ENCODE measurements around the gene CRTC1.
"Not testable (repeated sequence)": the region's sequence is repeated elsewhere in the genome, so short reads cannot be mapped to it uniquely, and the experiment has no call there.

The CRTC1 gene

GRCh38 chr19:18708452-18709231 is 25.2 kb downstream of the CRTC1 start:
- no peak for DNase-seq

GRCh38 chr19:18709546-18709945 is 26.1 kb downstream of the CRTC1 start:
- no peak for DNase-seq

DNA sequence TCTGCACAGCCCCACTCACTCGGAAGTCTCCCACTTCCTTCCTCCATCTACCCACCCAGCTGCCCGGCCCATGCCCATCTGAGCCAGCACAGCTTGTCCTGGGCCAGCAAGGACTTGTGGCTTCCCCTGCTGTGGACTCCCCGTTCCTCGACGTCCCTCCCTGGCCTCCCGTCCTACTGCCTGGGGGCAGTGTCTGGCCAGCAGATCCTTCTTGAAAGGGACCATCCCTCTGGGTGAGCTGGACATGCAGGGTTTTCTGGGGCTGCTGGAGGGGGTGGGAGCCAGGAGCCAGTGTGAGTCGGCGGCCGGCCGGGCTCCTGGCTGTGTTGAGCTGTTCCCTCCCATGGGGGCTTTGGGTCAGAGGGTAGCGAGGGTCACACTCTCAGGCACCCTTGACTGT is 26.7 kb downstream of the CRTC1 start:
- no peak for DNase-seq

- no peak for DNase-seq
These were observed 27.7 kb downstream of the CRTC1 start for GRCh38 chr19:18710996-18711751.

DNA sequence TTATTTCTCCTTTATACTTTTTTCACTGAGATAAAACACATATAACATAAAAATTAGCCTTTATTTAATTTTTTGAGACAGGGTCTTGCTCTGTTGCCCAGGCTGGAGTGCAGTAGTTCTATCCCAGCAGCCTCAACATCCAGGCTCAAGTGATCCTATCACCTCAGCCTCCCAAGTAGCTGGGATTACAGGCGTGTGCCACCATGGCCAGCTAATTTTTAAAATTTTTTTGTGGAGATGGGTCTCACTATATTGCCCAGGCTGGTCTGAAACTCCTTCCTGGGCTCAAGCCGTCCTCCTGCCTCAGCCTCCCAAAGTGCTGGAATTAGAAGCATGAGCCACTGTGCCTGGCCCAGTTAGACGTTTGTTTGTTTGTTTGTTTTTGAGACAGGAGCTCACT is 28.4 kb downstream of the CRTC1 start:
- no peak for DNase-seq

GRCh38 chr19:18712981-18713380 is 29.5 kb downstream of the CRTC1 start:
- no peak for DNase-seq

- DNase-seq, result no peak
These were observed 30.2 kb downstream of the CRTC1 start for GRCh38 chr19:18713550-18714117.

DNA sequence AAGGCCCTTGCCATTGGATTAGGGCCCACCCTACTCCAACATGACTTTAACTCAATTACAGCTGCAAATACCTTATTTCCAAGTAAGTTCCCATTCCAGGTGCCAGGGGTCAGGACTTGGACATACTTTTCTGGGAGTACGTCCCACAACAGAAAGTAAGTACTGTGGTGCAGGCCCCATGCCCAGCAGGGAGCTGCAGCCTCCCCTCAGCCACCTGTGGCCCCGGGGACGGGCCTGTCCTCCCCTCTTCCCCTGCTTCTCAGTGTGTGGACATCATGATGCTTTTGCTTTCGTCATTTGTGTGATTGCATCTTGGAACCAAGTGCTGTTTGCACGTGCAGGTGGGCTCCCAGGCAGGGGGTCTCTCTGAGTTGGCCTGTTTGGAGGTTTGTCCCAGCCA is 31.9 kb downstream of the CRTC1 start:
- no peak for DNase-seq

DNA sequence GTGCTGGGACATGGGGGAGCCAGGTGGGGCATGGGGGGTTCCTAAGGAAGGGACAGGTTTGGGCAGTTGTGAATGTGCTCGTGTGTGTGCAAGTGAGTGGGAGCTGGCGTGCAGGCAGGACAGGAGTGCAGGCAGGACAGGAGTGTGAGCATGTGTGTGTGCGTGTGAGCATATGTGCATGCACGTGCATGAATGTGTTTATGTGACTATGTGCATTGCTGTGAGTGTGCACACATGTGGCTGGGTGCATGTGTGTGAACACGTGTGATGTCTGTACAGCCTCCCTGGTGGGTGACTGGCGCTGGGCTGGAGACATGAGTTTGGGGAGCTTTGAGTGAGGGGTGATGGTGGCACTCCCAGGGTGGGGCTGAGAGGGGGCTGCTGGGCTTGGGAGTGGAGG is 33.4 kb downstream of the CRTC1 start:
- no peak for DNase-seq

GRCh38 chr19:18717601-18718000 is 34.1 kb downstream of the CRTC1 start:
- no peak for DNase-seq

DNA sequence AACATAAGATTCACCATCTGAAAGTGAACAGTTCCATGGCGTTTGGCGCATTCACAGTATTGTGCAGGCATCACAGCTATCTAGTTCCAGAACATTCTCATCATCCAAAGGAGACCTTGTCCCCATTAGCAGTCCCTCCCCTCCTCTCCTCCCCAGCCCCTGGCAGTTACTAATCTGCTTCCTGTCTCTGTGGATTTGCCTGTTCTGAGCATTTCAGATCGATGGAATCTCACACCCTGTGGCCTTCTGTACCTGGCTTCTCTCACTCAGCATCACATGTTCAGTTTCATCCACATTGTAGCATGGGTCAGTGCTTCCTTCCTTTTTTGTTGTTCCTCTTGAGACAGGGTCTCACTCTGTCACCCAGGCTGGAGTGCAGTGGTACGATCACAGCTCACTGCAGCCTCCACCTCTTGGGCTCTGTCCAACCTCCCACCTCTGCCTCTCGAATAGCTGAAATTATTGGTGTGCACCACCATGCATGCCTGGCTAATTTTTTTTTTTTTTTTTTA is 34.6 kb downstream of the CRTC1 start:
- no peak for DNase-seq

DNA sequence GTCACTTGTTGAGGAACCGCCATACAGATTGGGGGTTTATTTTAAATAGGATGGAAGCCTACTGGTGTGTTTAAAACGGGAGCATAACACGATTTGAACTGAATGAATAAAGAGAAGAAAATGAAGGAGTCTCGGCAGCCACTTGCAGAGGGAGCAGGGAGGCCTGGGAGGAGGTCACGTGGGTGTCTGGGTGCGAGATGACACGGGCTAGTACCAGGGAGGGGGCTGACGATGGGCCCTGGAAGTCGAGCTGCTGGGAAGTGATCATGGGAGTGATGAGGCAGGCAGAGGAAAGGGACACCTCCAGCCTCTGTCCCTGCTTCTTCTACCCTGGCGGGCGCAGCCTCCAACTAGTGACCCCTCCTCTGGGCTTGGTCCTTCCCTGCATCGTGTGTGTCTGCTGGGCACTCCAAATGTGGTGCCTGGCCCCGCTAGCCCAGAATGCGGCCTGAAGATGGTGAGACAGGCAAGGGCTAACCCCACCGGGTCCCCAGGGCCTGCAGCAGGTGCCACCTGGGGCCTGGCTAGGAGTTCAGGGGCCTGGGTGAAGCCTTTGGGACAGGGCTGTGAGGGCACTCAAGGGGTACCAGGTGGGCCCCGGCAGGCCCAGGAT is 35.5 kb downstream of the CRTC1 start:
- DNase-seq, result no peak

DNA sequence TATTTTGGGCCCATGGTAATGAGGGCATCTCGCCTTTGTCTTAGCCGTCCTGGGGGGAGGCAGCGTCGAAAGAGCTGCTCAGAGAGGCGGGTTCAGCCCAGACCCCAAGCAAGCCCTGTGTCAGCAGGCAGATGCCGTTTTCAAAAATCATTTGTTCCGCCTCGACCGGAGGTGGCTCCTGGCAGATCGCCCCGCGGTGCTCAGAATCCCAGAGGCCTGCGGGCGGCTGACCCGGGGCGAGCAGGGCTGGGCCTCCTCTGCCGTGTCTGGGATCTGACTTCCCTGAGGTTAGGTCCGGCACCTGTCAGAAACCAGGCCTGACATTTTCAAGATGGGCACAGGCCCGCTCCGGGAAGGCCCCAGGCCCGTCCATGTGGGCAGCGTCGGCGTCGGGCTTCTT is 36.1 kb downstream of the CRTC1 start:
- no peak for DNase-seq

DNA sequence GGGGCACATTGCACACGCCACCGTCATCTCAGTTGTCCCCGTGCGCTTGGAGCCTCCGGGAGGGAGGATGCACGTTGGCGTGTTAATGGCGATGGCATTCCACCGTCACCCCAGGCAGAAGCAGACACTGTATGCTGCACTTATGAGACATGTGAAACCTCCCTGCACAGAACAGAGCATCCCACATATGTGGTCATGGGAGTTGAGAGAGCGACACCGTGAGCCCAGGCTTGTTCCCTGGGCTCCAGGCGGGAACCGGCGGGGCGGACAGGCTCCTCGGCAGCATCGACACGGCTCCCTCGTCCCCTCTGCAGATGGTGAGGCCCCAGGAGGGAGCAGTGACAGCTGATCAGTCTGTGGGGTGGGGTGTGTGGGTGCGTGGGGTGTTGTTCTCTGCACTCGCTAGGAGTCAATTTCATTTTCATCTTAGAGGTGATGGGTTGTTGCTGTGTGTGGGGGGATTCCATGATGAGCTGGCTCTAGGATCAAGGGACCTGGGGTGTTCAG is 40.4 kb downstream of the CRTC1 start:
- no peak for DNase-seq

DNA sequence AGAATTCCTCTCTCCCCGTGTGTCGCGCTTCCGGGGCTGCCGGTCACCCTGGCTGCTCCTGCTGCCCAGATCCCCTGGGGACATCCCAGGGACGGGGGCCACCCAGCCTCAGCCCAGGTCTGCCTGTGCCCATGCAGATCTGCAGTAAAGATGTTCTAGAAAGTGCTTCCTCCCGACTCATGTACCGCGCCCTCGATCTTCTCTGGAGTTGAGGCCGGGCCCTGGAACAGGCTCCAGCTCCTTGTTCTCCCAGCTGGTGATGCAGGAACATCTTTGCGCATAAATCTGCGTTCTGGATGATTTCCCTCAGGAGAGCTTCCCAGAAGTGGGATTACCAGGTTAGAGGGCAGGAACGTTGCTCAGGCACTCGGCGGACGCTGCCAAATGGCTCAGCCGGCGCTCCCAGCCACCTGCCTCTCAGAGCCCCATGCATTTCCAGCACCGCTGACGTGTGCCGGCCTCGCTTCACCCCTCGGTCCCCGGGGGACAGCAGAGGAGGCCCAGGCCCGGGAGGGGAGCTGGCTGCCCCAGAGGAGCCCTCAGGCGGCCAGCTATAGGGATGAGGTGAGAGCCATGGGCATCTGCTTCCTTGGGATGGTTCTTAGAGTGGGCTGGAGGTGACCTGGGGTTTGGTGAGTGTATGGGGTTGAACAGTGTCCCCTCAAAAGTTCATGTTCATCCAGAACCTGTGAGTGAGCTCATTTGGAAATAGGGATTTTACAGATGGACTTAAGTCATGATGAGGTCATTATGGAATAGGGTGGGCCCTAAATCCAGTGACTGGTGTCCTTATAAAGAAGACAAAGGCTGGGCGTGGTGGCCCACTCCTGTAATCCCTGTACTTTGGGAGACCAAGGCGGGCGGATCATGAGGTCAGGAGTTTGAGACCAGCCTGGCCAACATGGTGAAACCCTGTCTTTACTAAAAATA is 42.6 kb downstream of the CRTC1 start:
- no peak for DNase-seq

GRCh38 chr19:18726846-18727245 is 43.4 kb downstream of the CRTC1 start:
- no peak for DNase-seq

DNA sequence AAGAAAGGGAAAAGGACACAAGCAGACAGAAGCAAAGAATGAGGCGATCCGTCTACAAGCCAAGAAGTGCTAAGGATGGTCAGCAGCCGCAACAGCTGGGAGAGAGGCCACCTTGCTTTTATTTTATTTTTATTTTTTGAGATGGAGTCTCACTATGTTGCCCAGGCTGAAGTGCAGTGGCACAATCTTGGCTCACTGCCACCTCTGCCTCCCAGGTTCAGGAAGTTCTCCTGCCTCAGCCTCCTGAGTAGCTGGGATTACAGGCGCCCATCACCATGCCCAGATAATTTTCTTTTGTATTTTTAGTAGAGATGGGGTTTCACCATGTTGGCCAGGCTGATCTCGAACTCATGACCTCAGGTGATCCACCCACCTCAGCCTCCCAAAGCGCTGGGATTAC is 44.1 kb downstream of the CRTC1 start:
- DNase-seq, result not testable (repeated sequence)

GRCh38 chr19:18729933-18730530 is 46.6 kb downstream of the CRTC1 start:
- no peak for DNase-seq

- DNase-seq, result no peak
These were observed 47.5 kb downstream of the CRTC1 start for GRCh38 chr19:18730885-18731513.

DNA sequence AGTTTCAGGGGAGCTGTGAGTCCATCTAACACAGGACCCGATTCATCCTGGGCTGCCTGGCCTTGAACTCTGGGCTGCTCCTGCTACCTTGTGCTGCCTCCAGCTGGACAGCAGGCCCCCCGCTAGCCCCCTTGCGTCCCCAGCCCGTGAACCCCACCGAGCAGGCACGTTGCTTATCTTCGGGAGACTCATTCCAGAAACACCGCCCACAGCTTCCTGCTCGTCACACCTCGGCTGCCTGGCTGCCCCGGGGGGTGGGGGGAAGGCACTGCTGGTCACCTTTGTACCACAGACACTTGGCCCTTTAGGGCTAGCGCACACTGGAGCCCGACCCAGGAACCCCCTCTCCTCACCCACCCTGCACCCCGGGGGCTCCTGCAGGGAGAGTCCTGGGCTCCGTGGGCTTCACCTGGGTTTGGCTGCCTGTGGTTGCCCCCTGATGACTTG is 48.1 kb downstream of the CRTC1 start:
- no peak for DNase-seq

DNA sequence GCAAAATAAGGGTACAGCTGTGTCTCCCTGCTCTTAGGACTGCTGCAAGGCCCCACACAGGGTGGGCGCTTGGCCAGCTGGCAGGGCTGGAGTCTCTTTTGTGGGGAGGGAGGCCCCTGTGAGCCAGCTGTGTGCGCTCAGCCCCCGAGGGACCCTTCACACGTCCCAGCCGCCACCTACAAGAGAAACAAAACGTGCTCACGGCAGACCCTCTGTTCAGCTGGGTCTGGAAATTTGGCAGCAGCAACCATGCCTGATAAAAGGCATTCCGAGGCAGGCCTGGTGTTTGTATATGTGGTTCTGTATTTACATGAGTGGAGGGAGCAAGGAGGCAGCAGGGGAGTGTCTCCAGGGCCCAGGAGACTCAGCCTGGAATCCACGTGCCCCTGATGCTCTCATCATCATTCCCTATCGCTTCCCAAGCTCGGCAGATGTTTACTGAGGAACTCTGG is 49.7 kb downstream of the CRTC1 start:
- DNase-seq, result no peak
